DOHH2 (cell line): ENCODE data around the gene MVB12B.

Source experiments
- EZH2phosphoT487 ChIP-seq: fragments of 200-600 bp; sonication (generic); IDR thresholded peaks from 2 replicates; pipeline ENCODE4 v1.6.1; 2017; ENCODE audit warnings: borderline replicate concordance, mild to moderate bottlenecking, antibody characterized with exemption, low read length, moderate library complexity, mixed read lengths
- TF ChIP-seq, protein P1 (sequence below): fragments of 200-600 bp; sonication (generic); IDR thresholded peaks from one replicate; pipeline ENCODE4 v1.5.1; 2014; ENCODE audit warnings: antibody characterized with exemption, mild to moderate bottlenecking, low read depth, low read length; ENCODE audit not compliant: poor library complexity, severe bottlenecking

GRCh38 chr9:126326228-126327005 is at the start of gene MVB12B:
- TF ChIP-seq, protein P1, sequence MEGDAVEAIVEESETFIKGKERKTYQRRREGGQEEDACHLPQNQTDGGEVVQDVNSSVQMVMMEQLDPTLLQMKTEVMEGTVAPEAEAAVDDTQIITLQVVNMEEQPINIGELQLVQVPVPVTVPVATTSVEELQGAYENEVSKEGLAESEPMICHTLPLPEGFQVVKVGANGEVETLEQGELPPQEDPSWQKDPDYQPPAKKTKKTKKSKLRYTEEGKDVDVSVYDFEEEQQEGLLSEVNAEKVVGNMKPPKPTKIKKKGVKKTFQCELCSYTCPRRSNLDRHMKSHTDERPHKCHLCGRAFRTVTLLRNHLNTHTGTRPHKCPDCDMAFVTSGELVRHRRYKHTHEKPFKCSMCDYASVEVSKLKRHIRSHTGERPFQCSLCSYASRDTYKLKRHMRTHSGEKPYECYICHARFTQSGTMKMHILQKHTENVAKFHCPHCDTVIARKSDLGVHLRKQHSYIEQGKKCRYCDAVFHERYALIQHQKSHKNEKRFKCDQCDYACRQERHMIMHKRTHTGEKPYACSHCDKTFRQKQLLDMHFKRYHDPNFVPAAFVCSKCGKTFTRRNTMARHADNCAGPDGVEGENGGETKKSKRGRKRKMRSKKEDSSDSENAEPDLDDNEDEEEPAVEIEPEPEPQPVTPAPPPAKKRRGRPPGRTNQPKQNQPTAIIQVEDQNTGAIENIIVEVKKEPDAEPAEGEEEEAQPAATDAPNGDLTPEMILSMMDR: no peak
- TF ChIP-seq EZH2phosphoT487: no peak
